GM12892 (cell line): Measurements from ENCODE around the gene G3BP1.

Experiments used
- POLR2A ChIP-seq: IDR thresholded peaks from 2 replicates; pipeline ENCODE4 v1.6.1; 2011; ENCODE audit warnings: low read depth, low read length, control low read depth
- POLR2AphosphoS5 ChIP-seq: IDR thresholded peaks from 2 replicates; pipeline ENCODE4 v1.6.1; 2011; ENCODE audit warnings: low read depth, low read length, control low read depth
- TAF1 ChIP-seq: IDR thresholded peaks from 2 replicates; pipeline ENCODE4 v1.6.1; 2011; ENCODE audit warnings: low read depth, mild to moderate bottlenecking, control low read depth, low read length, borderline replicate concordance

- no peak for TF ChIP-seq POLR2AphosphoS5
- TF ChIP-seq POLR2A, result no peak
- no peak for TF ChIP-seq TAF1
Measured at GRCh38 chr5:151739939-151740335, 31.8 kb upstream of the G3BP1 start.
